ENCODE measurements around the gene SF3A2.

SF3A2 gene

DNA sequence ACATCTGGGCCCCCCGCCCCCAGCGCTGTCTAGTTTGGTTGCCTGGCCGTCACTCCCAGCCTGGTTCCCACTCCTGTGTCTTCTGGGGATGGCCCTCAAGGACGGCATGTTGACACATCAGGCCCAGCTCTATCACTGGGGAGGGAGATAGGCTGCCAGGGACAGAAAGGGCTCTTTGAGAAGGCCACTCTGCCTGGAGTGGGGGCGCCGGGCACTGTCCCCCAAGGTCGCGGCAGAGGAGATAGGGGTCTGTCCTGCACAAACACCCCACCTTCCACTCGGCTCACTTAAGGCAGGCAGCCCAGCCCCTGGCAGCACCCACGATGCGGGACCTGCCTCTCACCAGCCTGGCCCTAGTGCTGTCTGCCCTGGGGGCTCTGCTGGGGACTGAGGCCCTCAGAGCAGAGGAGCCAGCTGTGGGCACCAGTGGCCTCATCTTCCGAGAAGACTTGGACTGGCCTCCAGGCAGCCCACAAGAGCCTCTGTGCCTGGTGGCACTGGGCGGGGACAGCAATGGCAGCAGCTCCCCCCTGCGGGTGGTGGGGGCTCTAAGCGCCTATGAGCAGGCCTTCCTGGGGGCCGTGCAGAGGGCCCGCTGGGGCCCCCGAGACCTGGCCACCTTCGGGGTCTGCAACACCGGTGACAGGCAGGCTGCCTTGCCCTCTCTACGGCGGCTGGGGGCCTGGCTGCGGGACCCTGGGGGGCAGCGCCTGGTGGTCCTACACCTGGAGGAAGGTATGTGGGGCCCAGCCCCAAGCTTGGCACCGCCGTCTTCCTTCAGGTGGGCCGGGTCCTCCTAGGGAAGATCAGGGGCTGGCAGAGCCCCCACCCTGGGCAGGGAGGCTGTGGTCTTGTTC is 12.6 kb downstream of the SF3A2 start, which contains the start of gene AMH:
AMH (plus strand) TSS at position 314 of the 857 bp plus-strand sequence; CDS start at position 324, 10 bp downstream.
- no peak within 1 kb of the TSS for H3K27ac ChIP-seq
- TF ChIP-seq, protein P1, sequence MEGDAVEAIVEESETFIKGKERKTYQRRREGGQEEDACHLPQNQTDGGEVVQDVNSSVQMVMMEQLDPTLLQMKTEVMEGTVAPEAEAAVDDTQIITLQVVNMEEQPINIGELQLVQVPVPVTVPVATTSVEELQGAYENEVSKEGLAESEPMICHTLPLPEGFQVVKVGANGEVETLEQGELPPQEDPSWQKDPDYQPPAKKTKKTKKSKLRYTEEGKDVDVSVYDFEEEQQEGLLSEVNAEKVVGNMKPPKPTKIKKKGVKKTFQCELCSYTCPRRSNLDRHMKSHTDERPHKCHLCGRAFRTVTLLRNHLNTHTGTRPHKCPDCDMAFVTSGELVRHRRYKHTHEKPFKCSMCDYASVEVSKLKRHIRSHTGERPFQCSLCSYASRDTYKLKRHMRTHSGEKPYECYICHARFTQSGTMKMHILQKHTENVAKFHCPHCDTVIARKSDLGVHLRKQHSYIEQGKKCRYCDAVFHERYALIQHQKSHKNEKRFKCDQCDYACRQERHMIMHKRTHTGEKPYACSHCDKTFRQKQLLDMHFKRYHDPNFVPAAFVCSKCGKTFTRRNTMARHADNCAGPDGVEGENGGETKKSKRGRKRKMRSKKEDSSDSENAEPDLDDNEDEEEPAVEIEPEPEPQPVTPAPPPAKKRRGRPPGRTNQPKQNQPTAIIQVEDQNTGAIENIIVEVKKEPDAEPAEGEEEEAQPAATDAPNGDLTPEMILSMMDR (conservative IDR thresholded peaks at IDR 0.05), result no peak

DNA sequence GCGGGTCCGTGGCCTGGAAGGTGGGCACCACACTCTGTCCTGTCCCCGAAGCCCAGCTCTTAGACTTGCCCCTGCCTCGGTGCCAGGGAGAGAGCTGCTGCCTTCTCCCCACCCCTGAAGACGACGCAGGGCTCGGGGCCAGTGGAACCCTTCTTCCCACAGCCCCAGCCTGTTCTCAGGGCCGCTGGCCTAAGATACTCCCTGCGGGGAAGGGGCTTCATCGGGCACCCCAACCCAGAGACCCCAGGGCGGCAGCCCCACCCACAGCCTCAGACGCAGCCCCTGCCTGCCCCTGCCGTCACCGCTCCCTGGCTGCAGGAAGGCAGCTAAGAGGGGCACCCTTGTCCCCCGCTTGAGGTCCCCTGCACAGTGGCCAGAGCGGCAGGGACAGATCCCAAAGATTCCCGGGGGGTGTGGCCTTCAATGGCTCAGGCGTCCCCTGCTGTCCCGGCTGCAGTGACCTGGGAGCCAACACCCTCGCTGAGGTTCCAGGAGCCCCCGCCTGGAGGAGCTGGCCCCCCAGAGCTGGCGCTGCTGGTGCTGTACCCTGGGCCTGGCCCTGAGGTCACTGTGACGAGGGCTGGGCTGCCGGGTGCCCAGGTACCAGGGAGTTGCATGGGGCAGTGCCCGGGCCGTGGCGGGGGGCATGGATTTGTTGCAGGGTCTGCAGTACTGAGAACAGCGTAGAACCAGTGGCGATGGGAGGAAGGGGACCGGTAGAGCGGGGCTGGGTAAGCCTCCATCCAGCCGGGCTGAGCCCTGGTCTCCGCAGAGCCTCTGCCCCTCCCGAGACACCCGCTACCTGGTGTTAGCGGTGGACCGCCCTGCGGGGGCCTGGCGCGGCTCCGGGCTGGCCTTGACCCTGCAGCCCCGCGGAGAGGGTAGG is 13.5 kb downstream of the SF3A2 start:
- TF ChIP-seq, protein P1 (conservative IDR thresholded peaks at IDR 0.05), result no peak
- no peak overlapping the region for H3K27ac ChIP-seq

DNA sequence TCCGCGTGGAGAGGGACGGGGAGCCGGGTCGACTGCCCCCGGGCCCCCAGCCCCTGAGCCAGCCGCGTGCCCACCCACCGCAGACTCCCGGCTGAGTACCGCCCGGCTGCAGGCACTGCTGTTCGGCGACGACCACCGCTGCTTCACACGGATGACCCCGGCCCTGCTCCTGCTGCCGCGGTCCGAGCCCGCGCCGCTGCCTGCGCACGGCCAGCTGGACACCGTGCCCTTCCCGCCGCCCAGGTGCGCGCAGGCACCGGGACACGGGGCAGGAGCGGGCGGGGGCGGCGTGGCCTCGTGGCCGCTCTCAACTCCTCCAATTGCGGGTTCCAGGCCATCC is 14.1 kb downstream of the SF3A2 start:
- TF ChIP-seq, protein P1 (conservative IDR thresholded peaks at IDR 0.05), result no peak
- H3K27ac ChIP-seq, result no peak overlapping the region

DNA sequence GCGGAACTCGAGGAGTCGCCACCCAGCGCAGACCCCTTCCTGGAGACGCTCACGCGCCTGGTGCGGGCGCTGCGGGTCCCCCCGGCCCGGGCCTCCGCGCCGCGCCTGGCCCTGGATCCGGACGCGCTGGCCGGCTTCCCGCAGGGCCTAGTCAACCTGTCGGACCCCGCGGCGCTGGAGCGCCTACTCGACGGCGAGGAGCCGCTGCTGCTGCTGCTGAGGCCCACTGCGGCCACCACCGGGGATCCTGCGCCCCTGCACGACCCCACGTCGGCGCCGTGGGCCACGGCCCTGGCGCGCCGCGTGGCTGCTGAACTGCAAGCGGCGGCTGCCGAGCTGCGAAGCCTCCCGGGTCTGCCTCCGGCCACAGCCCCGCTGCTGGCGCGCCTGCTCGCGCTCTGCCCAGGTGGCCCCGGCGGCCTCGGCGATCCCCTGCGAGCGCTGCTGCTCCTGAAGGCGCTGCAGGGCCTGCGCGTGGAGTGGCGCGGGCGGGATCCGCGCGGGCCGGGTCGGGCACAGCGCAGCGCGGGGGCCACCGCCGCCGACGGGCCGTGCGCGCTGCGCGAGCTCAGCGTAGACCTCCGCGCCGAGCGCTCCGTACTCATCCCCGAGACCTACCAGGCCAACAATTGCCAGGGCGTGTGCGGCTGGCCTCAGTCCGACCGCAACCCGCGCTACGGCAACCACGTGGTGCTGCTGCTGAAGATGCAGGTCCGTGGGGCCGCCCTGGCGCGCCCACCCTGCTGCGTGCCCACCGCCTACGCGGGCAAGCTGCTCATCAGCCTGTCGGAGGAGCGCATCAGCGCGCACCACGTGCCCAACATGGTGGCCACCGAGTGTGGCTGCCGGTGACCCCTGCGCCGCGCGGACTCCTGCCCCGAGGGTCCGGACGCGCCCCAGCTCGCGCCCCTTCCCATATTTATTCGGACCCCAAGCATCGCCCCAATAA is 14.8 kb downstream of the SF3A2 start:
- no peak overlapping the region for H3K27ac ChIP-seq
- TF ChIP-seq, protein P1 (conservative IDR thresholded peaks at IDR 0.05), result no peak

DNA sequence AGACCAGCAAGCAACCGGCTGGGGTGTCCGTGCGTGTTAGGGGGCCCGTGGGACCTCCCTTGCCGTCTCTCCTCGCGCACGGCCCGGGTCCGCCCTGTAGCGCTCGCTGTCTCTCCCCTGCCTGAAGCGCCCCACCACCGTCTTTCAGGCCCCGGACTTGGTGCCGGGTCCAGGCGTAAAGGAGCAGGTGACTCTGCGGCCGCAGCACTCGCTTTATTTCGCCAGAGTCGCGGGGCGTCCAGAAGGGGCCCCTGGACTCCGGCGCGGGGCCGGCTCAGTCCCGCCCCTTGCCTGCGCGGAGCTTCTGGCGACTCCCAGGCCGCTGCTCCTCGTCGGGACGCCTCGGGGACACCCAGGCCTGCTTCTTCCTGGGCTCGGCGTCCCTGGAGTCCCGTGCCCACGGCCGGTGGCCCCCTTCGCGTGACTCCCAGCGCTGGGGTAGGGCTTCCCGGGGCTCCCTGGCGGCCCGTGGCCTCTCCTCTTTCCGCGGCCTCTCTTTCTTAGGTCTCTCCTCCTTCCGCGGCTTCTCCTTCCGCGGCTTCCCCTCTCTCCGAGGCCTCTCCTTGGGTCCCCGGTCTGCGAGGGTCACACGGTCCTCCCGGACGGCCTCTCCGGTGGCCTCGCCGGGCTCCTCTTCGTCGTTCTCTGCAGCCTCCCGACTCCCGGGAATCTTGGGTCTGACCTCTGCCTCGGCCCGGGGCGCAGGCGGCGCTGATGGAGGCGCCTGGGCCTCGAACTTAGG is 15.6 kb downstream of the SF3A2 start:
- H3K27ac ChIP-seq, result no peak overlapping the region
- TF ChIP-seq, protein P1 (conservative IDR thresholded peaks at IDR 0.05), result no peak

DNA sequence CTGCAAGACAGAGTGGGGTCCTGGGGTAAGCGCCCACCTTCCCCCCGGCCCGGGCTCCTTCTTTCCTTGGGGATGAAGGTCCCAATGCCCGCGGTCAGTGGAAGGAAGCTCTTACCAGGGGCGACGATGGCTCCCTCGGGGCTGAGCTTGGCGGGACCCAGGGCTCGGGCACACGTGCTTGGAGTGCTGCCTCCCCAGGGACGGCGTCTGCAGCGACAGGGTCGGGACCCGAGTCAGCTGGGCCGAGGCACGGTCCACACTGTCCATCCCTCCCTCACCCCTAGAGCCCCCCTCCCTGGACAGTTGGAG is 16.1 kb downstream of the SF3A2 start:
- H3K27ac ChIP-seq, result no peak overlapping the region
- TF ChIP-seq, protein P1 (conservative IDR thresholded peaks at IDR 0.05), result no peak
